Measurements from ENCODE around the gene SLC30A2. TPM values are rescaled to one million over a fixed set of nuclear protein-coding genes. Genes with fewer than 3 reads are reported as not detected.
A peak's percentile ranks its signal among the peaks of the same experiment; 100 is the strongest.

The SLC30A2 gene
- polyA plus RNA-seq, 3 donors = not detected

- peaks cover 39% of the 10 kb centered on the region for H3K79me2 ChIP-seq (ENCODE audit: insufficient read depth, low read length)
Observed at GRCh38 chr1:25996966-25997827, 48.7 kb downstream of the SLC30A2 start.

More at GRCh38 chr1:25996966-25997827, 48.7 kb downstream of the SLC30A2 start:
- Mint-ChIP-seq H3K4me1 (peaks cover 28% of the 10 kb centered on the region), H3K9me3 (no peaks in the 10 kb centered on the region), H3K4me3 (peak overlapping the region; percentile 83 to 96), H3K27me3 (ENCODE audit: low read depth in 3 of 3) (peaks cover 0 to 5% (median 0%) of the 10 kb centered on the region in 3 donors), H3K36me3 (peaks cover 7 to 13% of the 10 kb centered on the region in 2 donors), H3K27ac (peak overlapping the region; percentile 99 to 100 (median 100))
- Histone ChIP-seq H3K9ac (ENCODE audit: insufficient read depth, low read length, poor library complexity, severe bottlenecking) (peak overlapping the region; percentile 84), H4K20me1 (ENCODE audit: insufficient read depth, low read length) (no peaks in the 10 kb centered on the region), H3K4me2 (replicated peaks; ENCODE audit: extremely low read depth, low read length, poor library complexity, severe bottlenecking) (peak overlapping the region; percentile 91), H2AFZ (ENCODE audit: insufficient read depth, low read depth, low read length, poor library complexity, severe bottlenecking) (peak overlapping the region; percentile 91), H3K27me3 (ENCODE audit: control insufficient read depth in 2 of 2, insufficient read depth in 2 of 2, low read length in 2 of 2) (no peaks in the 10 kb centered on the region), H3K4me1 (ENCODE audit: control insufficient read depth in 1 of 2, insufficient read depth in 2 of 2, low read length in 2 of 2) (peaks cover 25 to 32% of the 10 kb centered on the region in 2 donors), H3K36me3 (replicated peaks in 1 of 2; ENCODE audit: control insufficient read depth in 1 of 2, insufficient read depth in 2 of 2, low read length in 2 of 2) (peaks cover 0 to 13% of the 10 kb centered on the region in 2 donors), H3K9me3 (replicated peaks in 1 of 2; ENCODE audit: control insufficient read depth in 1 of 2, insufficient read depth in 1 of 2, low read length in 2 of 2) (no peaks in the 10 kb centered on the region), H3K4me3 (replicated peaks in 1 of 3; ENCODE audit: low read depth in 2 of 3, low read length in 3 of 3) (peak overlapping the region; percentile 71 to 85 (median 83)), H3K27ac (ENCODE audit: low read depth in 1 of 2, low read length in 2 of 2) (peak overlapping the region; percentile 97 to 98)
- DNase-seq = peak; percentile 82 to 92 (median 90)
- WGBS (ENCODE audit: insufficient coverage) = 0% methylated on average over 5 of the region's 13 CpGs
- no peak for TF ChIP-seq CTCF (IDR thresholded peaks at IDR 0.05)
- intact Hi-C loops (cut with micrococcal nuclease) = loop anchor here in 1 of 2 donors (1.0 to 5.0 kb wide), 2 partner anchors 102 to 1355 kb away; partner anchors contain the start of gene SRRM1

All from CD14-positive monocyte (primary cell).